ENCODE data around the gene ST6GALNAC3. TPM values are rescaled to one million over a fixed set of nuclear protein-coding genes. Genes with fewer than 3 reads are reported as not detected.
A peak's percentile ranks its signal among the peaks of the same experiment; 100 is the strongest.
"Not testable (repeated sequence)": the region's sequence is repeated elsewhere in the genome, so short reads cannot be mapped to it uniquely, and the experiment has no call there.

The ST6GALNAC3 gene
- total RNA-seq, 1 experiment from 2014 or later, result not detected

GRCh38 chr1:76337542-76338219 is 263.1 kb downstream of the ST6GALNAC3 start:
- no peak for DNase-seq (ENCODE audit: low read depth)

- DNase-seq (ENCODE audit: low read depth), result no peak
Observed at GRCh38 chr1:76340056-76340455, 265.5 kb downstream of the ST6GALNAC3 start.

GRCh38 chr1:76341816-76342215 is 267.3 kb downstream of the ST6GALNAC3 start:
- not testable (repeated sequence) for DNase-seq (ENCODE audit: low read depth)

- no peak for DNase-seq (ENCODE audit: low read depth)
Observed at GRCh38 chr1:76343356-76343755, 268.8 kb downstream of the ST6GALNAC3 start.

- DNase-seq (ENCODE audit: low read depth), result no peak
Observed at GRCh38 chr1:76351655-76352054, 277.1 kb downstream of the ST6GALNAC3 start.

GRCh38 chr1:76352741-76353435 is 278.3 kb downstream of the ST6GALNAC3 start:
- DNase-seq (ENCODE audit: low read depth), result no peak

GRCh38 chr1:76354236-76354635 is 279.7 kb downstream of the ST6GALNAC3 start:
- DNase-seq (ENCODE audit: low read depth), result no peak

GRCh38 chr1:76366726-76367125 is 292.2 kb downstream of the ST6GALNAC3 start:
- no peak for DNase-seq (ENCODE audit: low read depth)

- no peak for DNase-seq (ENCODE audit: low read depth)
Observed at GRCh38 chr1:76371941-76372340, 297.4 kb downstream of the ST6GALNAC3 start.

- peak; percentile 17 for DNase-seq (ENCODE audit: low read depth)
Observed at GRCh38 chr1:76374086-76374485, 299.5 kb downstream of the ST6GALNAC3 start.

GRCh38 chr1:76377247-76377646 is 302.7 kb downstream of the ST6GALNAC3 start:
- DNase-seq (ENCODE audit: low read depth), result no peak

GRCh38 chr1:76379506-76379905 is 305.0 kb downstream of the ST6GALNAC3 start:
- DNase-seq (ENCODE audit: low read depth), result peak; percentile 8

GRCh38 chr1:76381450-76382097 is 307.0 kb downstream of the ST6GALNAC3 start:
- DNase-seq (ENCODE audit: low read depth), result no peak

- DNase-seq (ENCODE audit: low read depth), result no peak
Observed at GRCh38 chr1:76388261-76388660, 313.7 kb downstream of the ST6GALNAC3 start.

GRCh38 chr1:76390456-76390855 is 315.9 kb downstream of the ST6GALNAC3 start:
- no peak for DNase-seq (ENCODE audit: low read depth)

- no peak for DNase-seq (ENCODE audit: low read depth)
Observed at GRCh38 chr1:76395059-76395458, 320.5 kb downstream of the ST6GALNAC3 start.

GRCh38 chr1:76402128-76402527 is 327.6 kb downstream of the ST6GALNAC3 start:
- DNase-seq (ENCODE audit: low read depth), result no peak

- no peak for DNase-seq (ENCODE audit: low read depth)
Observed at GRCh38 chr1:76408303-76408702, 333.8 kb downstream of the ST6GALNAC3 start.

GRCh38 chr1:76410499-76410898 is 336.0 kb downstream of the ST6GALNAC3 start:
- no peak for DNase-seq (ENCODE audit: low read depth)

GRCh38 chr1:76418531-76418930 is 344.0 kb downstream of the ST6GALNAC3 start:
- no peak for DNase-seq (ENCODE audit: low read depth)

- DNase-seq (ENCODE audit: low read depth), result no peak
Observed at GRCh38 chr1:76419603-76420002, 345.1 kb downstream of the ST6GALNAC3 start.

Data from LHCN-M2 (cell line).